ENCODE measurements around the gene IDI2.
A peak's percentile ranks its signal among the peaks of the same experiment; 100 is the strongest.
"Not testable (repeated sequence)": the region's sequence is repeated elsewhere in the genome, so short reads cannot be mapped to it uniquely, and the experiment has no call there.

Gene IDI2

DNA sequence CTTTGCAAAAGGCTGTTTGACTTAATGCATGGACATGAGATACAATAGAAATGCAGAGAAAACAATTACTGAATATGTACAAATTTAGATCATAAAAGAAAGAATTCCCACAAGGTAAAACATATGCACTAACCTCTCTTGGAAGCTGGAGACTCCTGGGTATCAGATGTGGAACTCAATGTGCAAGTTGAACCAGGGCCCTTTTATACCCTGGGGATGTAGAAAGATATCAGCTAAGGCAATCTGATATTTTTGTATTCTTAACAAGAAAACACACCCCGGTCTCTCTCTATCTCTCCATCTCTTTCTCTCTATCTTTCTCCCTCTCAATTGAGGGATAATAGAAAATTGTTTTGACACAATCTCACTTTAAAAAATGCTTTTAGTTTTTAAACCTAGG, at the start of gene IDI2:
TSS of gene IDI2 (minus strand) at position 177 of the 400 bp plus-strand sequence. CDS start 1,136 bp downstream, outside the sequence.
- no peak for DNase-seq

DNA sequence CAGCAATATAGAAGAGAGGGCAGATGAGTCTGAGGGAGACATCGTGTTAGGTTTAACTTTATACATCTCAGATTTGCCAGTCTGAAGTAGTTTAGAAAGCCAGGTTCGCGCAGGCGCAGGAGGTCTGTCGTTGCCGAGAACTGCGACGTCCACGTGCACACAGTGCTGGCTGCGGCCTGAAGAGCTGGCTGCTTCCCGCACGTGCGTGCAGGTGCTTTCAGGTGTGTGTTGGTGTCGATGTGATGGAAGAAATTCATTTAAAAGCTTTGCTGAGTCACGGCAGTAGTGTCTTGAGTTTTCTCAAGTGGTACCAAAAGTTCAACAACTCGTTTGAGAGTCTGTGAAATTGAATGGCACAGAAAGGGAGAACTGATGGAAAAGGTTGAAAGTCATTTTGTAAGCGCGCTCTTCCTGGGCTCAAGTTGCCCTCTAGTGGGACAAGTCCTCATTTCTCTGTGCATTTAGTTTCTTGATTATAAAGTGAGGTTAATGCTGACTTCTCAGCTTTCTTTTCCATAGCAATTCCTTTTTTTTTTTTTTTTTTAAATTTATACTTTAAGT, 49.2 kb upstream of the IDI2 start:
- DNase-seq, result no peak

DNA sequence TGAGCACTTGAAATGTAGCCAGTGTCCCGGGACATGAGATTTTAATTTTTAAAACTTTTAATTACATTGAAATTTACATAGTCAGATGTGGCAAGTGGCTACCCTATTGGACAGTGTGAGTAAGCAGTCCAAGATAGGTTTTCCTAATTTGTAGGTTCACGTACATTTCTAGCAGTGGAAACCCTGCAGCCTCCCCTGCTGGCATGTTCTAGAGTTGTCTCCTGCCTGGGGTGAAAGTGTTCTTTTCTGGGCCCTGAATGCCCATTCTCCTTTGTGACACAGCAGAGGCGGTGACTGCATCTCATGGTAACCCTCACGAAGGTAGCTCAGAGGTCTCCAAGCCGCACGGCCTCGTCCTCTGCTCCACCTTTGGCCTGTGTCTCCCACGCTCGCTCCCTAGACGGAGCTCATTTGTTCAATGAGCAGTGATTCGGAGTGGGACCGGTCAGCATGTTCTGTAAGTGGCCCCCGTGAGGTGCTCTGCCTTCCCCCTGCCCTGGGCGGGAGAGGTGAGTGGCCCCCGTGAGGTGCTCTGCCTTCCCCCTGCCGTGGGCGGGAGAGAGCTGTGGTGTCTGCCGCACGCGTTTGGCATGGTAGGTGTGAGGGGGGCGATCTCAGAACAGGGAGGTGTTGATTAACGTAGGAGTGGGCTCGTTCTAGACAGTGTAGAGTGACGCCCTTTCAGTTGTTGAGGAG, 48.5 kb upstream of the IDI2 start:
- DNase-seq, result no peak

GRCh38 chr10:1070919-1071318, 45.3 kb upstream of the IDI2 start:
- no peak for DNase-seq

- DNase-seq, result no peak
Measured at GRCh38 chr10:1068380-1069361, 43.0 kb upstream of the IDI2 start.

DNA sequence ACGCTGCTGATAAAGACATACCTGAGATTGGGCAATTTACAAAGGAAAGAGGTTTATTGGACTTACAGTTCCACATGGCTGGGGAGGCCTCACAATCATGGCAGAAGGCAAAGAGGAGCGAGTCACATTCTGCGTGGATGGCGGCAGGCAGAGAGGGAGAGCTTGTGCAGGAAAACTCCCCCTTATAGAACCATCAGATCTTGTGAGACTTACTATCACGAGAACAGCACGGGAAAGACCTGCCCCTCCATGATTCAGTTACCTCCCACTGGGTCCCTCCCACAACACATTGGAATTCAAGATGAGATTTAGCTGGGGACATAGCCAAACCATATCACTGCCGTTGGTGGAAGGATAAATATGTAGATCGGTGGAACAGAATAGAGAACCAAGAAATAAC, 41.1 kb upstream of the IDI2 start:
- DNase-seq, result not testable (repeated sequence)

- DNase-seq, result no peak
Measured at GRCh38 chr10:1064964-1065247, 39.2 kb upstream of the IDI2 start.

GRCh38 chr10:1063232-1063865, 37.7 kb upstream of the IDI2 start:
- DNase-seq, result no peak

DNA sequence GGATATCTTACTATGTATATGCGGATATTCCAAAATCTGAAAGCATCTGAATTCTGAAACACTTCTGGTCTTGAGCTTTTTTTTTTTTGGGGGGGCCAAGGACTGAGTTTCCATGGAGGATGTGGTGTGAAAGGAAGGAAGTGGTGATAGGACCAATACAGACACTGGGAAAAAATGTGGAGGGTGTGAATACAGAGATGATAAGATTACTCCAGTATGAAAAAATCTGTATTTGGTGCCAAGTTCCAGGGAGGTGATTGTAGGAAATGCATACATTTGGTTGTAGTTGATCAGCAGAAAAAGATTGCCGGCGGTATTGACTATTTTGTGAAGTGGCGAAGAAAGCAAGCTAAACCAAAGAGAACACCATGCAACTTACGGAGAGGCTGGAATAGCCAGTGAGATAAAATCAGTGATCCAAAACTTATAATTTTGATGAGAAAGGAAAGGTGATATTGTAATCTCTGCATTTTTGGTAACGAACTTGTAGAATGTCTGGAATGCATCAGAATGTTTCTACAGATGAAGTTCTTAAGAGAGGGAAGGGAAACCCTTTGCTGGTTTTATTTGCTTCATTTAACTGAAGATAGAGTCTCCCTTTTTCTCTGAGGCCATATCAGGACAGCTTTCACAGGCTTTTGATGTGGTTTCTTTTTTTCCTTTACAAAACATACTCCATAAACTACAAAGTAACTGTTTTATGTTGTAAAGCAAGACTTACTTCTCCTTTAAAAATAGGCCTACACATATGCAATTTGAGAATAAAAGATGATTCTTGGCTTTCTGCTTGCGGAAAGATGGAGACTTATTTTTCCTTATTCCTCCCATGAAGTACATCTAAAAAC, 36.5 kb upstream of the IDI2 start:
- no peak for DNase-seq

GRCh38 chr10:1059902-1060301, 34.2 kb upstream of the IDI2 start:
- DNase-seq, result no peak

- no peak for DNase-seq
Measured at GRCh38 chr10:1058017-1058416, 32.4 kb upstream of the IDI2 start.

DNA sequence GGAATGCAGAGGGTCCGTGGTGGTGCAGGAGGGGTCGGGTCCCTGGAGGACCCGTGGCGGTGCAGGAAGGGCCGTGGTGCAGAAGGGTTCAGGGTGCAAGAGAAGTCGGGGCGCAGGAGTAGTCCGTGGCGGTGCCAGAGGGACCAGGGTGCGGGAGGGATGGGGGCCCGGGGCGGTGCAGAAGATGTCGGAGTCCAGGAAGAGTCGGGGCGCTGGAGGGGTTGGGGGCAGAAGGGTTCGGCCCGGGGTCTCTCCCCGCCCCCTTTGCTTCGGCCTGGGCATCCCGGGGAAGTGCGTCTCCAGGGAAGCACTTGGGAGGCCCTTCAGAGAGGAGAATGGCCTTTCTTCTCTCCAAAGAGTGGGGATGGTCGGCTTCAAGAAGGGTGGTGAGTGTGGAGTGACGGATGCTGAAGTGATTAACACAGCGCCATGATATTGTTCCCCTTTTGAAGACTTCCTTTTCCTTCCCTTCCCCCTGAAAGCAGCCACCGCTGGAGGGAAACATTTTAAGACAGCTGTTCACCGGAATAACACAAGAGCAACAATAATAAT, 31.5 kb upstream of the IDI2 start:
- DNase-seq, result no peak

GRCh38 chr10:1056326-1057105, 30.9 kb upstream of the IDI2 start, which contains the start of gene WDR37:
WDR37 (plus strand) TSS chr10:1056385; CDS start chr10:1072156, 15,771 bp downstream.
- DNase-seq, result peak; percentile 79

- no peak for DNase-seq
Measured at GRCh38 chr10:1054684-1055083, 29.0 kb upstream of the IDI2 start.

DNA sequence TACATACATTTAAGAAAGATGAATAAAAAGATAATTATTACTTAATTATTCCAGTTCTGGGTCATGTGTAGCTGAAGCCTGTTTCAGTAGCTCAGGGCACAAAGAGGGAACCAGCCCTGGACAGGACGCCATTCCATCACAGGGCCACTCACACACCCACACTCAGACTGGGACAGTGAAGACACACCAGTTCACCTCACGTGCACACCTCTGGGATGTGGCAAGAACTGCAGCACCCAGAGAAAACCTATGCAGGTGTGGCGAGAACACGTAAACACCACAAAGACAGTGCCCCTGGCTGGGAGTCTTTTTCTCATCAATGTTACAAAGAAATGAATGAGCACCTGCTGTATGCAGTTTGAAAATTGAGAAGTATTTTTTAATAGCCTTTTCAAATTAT, 24.9 kb upstream of the IDI2 start:
- DNase-seq, result no peak

- no peak for DNase-seq
Measured at GRCh38 chr10:1050145-1050544, 24.5 kb upstream of the IDI2 start.

- DNase-seq, result no peak
Measured at GRCh38 chr10:1049425-1049958, 23.8 kb upstream of the IDI2 start.

DNA sequence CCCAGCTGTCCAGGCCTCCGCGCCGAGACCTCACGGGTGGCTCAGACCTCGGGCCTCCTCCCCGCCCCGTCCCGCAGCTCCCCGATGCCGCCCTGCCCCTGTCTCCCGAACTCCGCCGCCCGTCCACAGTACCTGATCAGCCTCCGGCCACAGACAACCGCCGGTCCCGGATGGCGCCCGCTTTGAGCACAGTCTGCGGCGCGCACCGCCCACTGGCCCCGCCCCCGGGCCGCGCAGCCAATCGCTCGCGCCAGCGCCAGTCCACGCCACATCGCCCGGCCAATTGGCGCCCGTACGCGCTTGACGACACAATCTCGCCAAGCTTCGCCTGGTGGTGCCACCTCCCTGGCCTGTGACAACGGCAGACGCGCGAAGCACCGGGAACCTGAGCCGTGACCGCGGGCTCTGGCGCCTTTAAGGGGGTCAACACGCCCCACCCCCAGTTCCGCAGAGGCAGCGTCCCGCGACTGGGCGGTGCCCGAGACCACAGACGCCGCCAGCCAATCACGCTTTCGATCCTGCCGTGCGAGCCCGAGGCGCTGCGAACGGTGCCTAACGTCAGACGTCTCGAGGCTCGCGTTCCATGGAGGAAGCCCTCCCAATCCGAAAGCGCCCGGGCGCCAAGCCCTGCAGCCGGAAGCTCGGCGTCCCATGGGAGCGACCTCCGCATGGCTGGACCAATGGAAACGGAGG, 23.2 kb upstream of the IDI2 start, which contains the start of gene IDI1:
TSS of gene IDI1 (minus strand) at position 388 of the 693 bp plus-strand sequence. CDS start at position 272, 116 bp downstream.
- DNase-seq, result peak; percentile 95

GRCh38 chr10:1048349-1048731, 22.7 kb upstream of the IDI2 start:
- DNase-seq, result no peak

DNA sequence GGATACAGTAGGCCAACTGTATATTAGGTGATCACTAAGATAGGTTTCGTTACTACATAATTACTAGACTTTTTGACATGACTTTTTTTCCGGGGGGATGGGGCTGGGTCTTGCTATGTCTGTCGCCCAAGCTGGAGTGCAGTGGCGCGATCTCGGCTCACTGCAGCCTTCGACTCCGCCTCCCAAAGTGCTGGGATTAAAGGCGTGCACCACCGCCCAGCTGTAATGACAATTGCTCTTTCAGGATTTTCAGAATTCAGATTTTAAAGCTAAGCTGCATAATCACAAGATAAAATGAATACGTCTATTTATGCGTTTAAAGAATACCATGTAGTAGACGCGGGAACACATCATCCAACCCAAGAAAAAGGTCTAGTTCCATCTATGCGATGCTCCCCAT, 22.3 kb upstream of the IDI2 start:
- no peak for DNase-seq

All from amniotic stem cell (primary cell).